Measurements from ENCODE around the gene GTF2H3. TPM values are rescaled to one million over a fixed set of nuclear protein-coding genes. Genes with fewer than 3 reads are reported as not detected.

The GTF2H3 gene
- total RNA-seq, 3 donors from 2014 or later = 77.9 to 86.2 (median 78.5) TPM

- peaks cover 6% of the 10 kb centered on the region for H3K36me3 Mint-ChIP-seq (ENCODE audit: insufficient read depth)
- DNase-seq (no peak), ATAC-seq (no peak)
- H3K4me3 Mint-ChIP-seq = no peak overlapping the region
- H3K4me1 Mint-ChIP-seq (ENCODE audit: low read depth) = peaks cover 8% of the 10 kb centered on the region
- H3K27me3 Mint-ChIP-seq (ENCODE audit: low read depth) = no peaks in the 10 kb centered on the region
- no peaks in the 10 kb centered on the region for H3K9me3 Mint-ChIP-seq
Observed at GRCh38 chr12:123707466-123707865, 73.8 kb downstream of the GTF2H3 start.

Other genes with a start within 250 kb of the GTF2H3 start
- 10 to 100 TPM; 37.1 to 39.4 (median 39.2) TPM for gene KMT5A, start 249.7 kb upstream of the GTF2H3 start, total RNA-seq
- gene RILPL2, start 197.1 kb upstream of the GTF2H3 start, total RNA-seq = 10 to 100 TPM; 17.0 to 22.4 (median 20.6) TPM
- 10 to 100 TPM; 15.5 to 20.4 (median 17.2) TPM for gene SNRNP35, start 175.7 kb upstream of the GTF2H3 start, total RNA-seq
- gene RILPL1, start 100.1 kb upstream of the GTF2H3 start, total RNA-seq = 1 to 10 TPM; 2.6 to 3.3 (median 2.9) TPM
- gene TMED2, start 49.3 kb upstream of the GTF2H3 start, total RNA-seq = 100 to 1,000 TPM; 204 to 222 (median 206) TPM
- gene DDX55, start 31.7 kb upstream of the GTF2H3 start, total RNA-seq = 10 to 100 TPM; 69.2 to 75.7 (median 69.3) TPM
- gene EIF2B1, start 143 bp upstream of the GTF2H3 start, total RNA-seq = 100 to 1,000 TPM; 112 to 117 (median 117) TPM
- 1 to 10 TPM; 2.4 to 4.3 (median 3.5) TPM for gene TCTN2, start 37.3 kb downstream of the GTF2H3 start, total RNA-seq
- gene ATP6V0A2, start 78.5 kb downstream of the GTF2H3 start, total RNA-seq = 100 to 1,000 TPM in 2 of 3 donors, 10 to 100 TPM in 1; 95.5 to 130 (median 114) TPM
- gene DNAH10, start 128.5 kb downstream of the GTF2H3 start, total RNA-seq = under 1 TPM; 0.14 to 0.24 (median 0.20) TPM